AG10803 (cell line): ENCODE data around the gene SHLD1.

ENCODE experiments used
- DNase-seq: peaks from one replicate; pipeline ENCODE4 v3.0.0; 2010; ENCODE audit warnings: low read depth
- H3K4me3 ChIP-seq: 2 replicates; pipeline ENCODE4 v1.5.1; 2011; ENCODE audit warnings: mild to moderate bottlenecking, low read length, control low read depth
- TF ChIP-seq, protein P1 (sequence below): conservative IDR thresholded peaks from 2 replicates; pipeline ENCODE4 v1.5.1; 2011; ENCODE audit warnings: mild to moderate bottlenecking, low read length, control low read depth, inconsistent platforms

The SHLD1 gene

DNA sequence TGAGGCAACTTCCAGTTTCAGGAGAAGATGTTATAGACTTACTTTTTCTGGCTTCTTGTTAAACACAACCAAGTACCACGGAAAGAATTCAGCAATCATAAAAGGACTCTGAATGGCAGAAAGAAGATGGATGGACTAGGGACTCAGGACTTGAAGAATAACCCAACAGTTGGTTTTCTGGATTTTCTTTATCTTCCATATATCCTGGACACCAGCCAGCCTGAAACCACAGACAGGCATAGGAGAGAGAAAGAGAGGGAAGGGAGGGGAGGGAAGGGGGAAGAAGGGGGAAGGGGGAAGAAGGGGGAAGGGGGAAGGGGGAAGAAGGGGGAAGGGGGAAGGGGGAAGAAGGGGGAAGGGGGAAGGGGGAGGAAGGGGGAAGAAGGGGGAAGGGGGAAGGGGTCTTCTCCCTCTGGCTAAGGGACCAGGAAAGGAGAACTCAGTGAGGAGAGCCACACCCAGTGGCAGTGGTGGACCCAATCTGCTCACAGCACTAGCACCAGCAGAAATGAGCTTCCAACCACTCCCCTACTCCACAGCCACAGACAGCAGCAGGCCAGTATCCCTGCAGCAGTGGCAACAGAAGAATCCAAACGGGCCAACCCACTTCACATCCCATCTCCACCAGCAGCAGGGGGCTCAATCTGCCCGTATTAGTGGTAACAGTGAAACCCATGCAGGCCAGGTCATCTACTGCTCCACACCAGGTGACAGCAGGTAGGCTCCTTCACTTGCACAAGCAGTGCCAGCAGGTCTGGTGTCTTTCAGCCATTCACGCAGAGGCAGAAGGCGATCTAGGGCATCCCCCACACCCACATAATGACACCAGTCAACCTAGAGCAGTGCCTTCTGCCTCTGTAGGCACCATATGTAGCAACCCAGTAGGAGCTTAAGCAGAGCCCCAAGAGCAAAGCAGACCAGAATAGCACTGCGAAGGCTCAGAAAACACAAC is 121.5 kb downstream of the SHLD1 start:
- no peak overlapping the region for H3K4me3 ChIP-seq
- TF ChIP-seq, protein P1, sequence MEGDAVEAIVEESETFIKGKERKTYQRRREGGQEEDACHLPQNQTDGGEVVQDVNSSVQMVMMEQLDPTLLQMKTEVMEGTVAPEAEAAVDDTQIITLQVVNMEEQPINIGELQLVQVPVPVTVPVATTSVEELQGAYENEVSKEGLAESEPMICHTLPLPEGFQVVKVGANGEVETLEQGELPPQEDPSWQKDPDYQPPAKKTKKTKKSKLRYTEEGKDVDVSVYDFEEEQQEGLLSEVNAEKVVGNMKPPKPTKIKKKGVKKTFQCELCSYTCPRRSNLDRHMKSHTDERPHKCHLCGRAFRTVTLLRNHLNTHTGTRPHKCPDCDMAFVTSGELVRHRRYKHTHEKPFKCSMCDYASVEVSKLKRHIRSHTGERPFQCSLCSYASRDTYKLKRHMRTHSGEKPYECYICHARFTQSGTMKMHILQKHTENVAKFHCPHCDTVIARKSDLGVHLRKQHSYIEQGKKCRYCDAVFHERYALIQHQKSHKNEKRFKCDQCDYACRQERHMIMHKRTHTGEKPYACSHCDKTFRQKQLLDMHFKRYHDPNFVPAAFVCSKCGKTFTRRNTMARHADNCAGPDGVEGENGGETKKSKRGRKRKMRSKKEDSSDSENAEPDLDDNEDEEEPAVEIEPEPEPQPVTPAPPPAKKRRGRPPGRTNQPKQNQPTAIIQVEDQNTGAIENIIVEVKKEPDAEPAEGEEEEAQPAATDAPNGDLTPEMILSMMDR, result no peak
- no peak for DNase-seq

GRCh38 chr20:5877128-5877527 is 126.9 kb downstream of the SHLD1 start:
- TF ChIP-seq, protein P1, result no peak
- DNase-seq, result no peak

GRCh38 chr20:5880326-5880725 is 130.1 kb downstream of the SHLD1 start:
- H3K4me3 ChIP-seq, result no peak overlapping the region
- TF ChIP-seq, protein P1, result no peak
- DNase-seq, result no peak

More at GRCh38 chr20:5877128-5877527, 126.9 kb downstream of the SHLD1 start:
- no peak overlapping the region for H3K4me3 ChIP-seq

DNA sequence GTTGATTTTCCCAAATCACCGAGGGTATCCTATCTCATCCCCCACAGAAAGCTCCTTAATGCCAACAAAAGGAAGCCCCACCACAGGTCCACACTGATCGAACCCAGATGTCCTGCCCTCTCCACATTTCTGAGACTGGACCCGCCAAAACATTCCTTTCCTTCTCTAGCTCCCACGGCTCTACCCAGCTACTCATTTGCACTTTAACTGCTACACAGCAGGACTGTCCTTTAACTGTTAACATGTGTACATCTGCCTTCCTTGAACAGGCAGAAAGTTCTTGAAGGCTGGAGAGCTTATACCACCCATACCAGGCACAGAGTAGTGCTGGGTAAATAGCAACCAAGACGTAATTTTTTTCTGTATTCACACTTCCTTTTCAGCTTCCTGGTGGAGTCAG is 131.5 kb downstream of the SHLD1 start:
- TF ChIP-seq, protein P1, result no peak
- H3K4me3 ChIP-seq, result no peak overlapping the region
- no peak for DNase-seq

GRCh38 chr20:5882166-5882565 is 132.0 kb downstream of the SHLD1 start:
- DNase-seq, result no peak
- TF ChIP-seq, protein P1, result no peak
- H3K4me3 ChIP-seq, result no peak overlapping the region

DNA sequence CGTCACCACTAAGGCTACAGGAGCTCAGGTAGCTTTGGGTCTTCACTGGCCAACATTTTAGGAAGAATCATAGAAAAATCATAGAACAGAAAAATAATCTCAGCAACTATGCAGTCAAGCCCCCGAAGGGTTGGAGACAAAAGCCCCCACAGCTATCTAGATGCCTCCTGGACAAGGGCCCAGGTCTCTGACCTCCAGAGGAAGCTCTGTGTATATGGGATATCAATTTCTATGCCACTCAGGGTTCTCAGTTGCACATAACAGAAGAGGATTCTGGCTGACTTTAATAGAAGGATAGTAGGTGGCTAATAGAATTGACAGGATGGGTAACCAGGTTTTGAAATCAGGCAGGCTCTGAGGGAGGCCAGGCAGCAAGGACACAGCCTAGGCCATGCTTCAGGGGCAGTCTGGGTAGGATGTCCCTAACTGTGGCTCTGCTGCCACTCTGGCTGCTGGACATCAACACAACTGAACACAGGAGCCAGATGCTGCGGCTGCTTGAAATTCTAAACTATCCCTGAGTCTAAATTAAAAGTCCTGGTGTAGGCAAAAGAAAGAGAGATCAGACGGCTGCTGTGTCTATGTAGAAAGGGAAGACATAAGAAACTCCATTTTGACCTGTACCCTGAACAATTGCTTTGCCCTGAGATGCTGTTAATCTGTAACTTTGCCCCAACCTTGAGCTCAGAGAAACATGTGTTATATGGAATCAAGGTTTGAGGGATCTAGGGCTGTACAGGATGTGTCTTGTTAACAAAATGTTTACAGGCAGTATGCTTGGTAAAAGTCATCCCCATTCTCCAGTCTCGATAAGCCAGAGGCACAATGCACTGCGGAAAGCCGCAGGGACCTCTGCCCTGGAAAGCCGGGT is 134.5 kb downstream of the SHLD1 start:
- no peak for DNase-seq
- TF ChIP-seq, protein P1, result no peak
- no peak overlapping the region for H3K4me3 ChIP-seq
